Neural cell (in vitro differentiated cells): ENCODE measurements around the gene DNAH5.

Experiments
- EP300 ChIP-seq: fragments of 450-650 bp; conservative IDR thresholded peaks from 2 replicates; pipeline ENCODE4 v1.6.1; 2014; ENCODE audit warnings: antibody characterized with exemption, mild to moderate bottlenecking, moderate library complexity; ENCODE audit not compliant: poor library complexity, severe bottlenecking
- EZH2 ChIP-seq: fragments of 200-600, 300-800 bp; shearing (Covaris generic), sonication (generic); IDR thresholded peaks from 2 replicates; pipeline ENCODE4 v1.6.1; 2014; ENCODE audit warnings: antibody characterized with exemption, low read length, borderline replicate concordance, mild to moderate bottlenecking; ENCODE audit not compliant: insufficient read depth, poor library complexity, severe bottlenecking
- RAD21 ChIP-seq: fragments of 450-650 bp; conservative IDR thresholded peaks from 2 replicates; pipeline ENCODE4 v1.6.1; 2014; ENCODE audit warnings: antibody characterized with exemption, mild to moderate bottlenecking, moderate library complexity
- SMC3 ChIP-seq: fragments of 450-650 bp; conservative IDR thresholded peaks from 2 replicates; pipeline ENCODE4 v1.6.1; 2014; ENCODE audit warnings: antibody characterized with exemption, mild to moderate bottlenecking, moderate library complexity; ENCODE audit not compliant: poor library complexity
- TF ChIP-seq, protein P1 (sequence below): fragments of 450-650 bp; IDR thresholded peaks from 2 replicates; pipeline ENCODE4 v1.5.1; 2014; ENCODE audit warnings: antibody characterized with exemption, mild to moderate bottlenecking, moderate library complexity; ENCODE audit not compliant: poor library complexity, severe bottlenecking
- TF ChIP-seq, protein P2 (sequence below): IDR thresholded peaks from 2 replicates; pipeline ENCODE4 v1.6.1; 2012; ENCODE audit warnings: borderline replicate concordance

DNA sequence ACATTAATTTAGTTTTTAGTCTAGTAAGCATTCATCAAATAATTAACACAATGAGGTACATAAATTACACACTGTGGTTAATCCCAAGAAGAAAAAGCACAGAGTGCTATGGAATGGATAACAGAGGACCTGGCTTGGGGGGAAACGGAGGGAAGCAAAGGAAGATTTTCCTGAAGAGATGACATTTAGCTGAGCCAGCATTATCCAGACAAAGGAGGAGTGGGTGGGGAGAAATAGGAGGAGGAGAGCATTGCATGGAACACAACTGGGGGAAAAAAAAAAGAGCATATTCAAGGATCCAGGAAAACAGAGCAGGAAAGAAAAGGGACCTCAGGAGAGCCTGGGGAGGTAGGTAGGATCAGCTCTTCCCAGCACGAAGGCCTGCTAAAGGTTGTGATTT is 170.8 kb downstream of the DNAH5 start:
- TF ChIP-seq EZH2 (no peak), SMC3 (no peak), RAD21 (no peak), EP300 (no peak)
- TF ChIP-seq, protein P1, sequence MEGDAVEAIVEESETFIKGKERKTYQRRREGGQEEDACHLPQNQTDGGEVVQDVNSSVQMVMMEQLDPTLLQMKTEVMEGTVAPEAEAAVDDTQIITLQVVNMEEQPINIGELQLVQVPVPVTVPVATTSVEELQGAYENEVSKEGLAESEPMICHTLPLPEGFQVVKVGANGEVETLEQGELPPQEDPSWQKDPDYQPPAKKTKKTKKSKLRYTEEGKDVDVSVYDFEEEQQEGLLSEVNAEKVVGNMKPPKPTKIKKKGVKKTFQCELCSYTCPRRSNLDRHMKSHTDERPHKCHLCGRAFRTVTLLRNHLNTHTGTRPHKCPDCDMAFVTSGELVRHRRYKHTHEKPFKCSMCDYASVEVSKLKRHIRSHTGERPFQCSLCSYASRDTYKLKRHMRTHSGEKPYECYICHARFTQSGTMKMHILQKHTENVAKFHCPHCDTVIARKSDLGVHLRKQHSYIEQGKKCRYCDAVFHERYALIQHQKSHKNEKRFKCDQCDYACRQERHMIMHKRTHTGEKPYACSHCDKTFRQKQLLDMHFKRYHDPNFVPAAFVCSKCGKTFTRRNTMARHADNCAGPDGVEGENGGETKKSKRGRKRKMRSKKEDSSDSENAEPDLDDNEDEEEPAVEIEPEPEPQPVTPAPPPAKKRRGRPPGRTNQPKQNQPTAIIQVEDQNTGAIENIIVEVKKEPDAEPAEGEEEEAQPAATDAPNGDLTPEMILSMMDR, result no peak
- TF ChIP-seq, protein P2, sequence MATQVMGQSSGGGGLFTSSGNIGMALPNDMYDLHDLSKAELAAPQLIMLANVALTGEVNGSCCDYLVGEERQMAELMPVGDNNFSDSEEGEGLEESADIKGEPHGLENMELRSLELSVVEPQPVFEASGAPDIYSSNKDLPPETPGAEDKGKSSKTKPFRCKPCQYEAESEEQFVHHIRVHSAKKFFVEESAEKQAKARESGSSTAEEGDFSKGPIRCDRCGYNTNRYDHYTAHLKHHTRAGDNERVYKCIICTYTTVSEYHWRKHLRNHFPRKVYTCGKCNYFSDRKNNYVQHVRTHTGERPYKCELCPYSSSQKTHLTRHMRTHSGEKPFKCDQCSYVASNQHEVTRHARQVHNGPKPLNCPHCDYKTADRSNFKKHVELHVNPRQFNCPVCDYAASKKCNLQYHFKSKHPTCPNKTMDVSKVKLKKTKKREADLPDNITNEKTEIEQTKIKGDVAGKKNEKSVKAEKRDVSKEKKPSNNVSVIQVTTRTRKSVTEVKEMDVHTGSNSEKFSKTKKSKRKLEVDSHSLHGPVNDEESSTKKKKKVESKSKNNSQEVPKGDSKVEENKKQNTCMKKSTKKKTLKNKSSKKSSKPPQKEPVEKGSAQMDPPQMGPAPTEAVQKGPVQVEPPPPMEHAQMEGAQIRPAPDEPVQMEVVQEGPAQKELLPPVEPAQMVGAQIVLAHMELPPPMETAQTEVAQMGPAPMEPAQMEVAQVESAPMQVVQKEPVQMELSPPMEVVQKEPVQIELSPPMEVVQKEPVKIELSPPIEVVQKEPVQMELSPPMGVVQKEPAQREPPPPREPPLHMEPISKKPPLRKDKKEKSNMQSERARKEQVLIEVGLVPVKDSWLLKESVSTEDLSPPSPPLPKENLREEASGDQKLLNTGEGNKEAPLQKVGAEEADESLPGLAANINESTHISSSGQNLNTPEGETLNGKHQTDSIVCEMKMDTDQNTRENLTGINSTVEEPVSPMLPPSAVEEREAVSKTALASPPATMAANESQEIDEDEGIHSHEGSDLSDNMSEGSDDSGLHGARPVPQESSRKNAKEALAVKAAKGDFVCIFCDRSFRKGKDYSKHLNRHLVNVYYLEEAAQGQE, result no peak
